Endodermal cell (in vitro differentiated cells): ENCODE data around the gene ALG14. TPM values are rescaled to one million over a fixed set of nuclear protein-coding genes. Genes with fewer than 3 reads are reported as not detected.

Experiments
- DNase-seq: peaks from one replicate; pipeline ENCODE4 v3.0.0-alpha.2; 2017
- H3K27ac ChIP-seq: 2 replicates; pipeline ENCODE4 v1.5.1; 2013; ENCODE audit warnings: mild to moderate bottlenecking, low read depth, low read length, moderate library complexity
- H3K27me3 ChIP-seq: 2 replicates; pipeline ENCODE4 v1.6.1; 2013; ENCODE audit warnings: mild to moderate bottlenecking, low read length, moderate library complexity; ENCODE audit not compliant: insufficient read depth, control insufficient read depth, poor library complexity, severe bottlenecking
- H3K36me3 ChIP-seq: 2 replicates; pipeline ENCODE4 v1.7.0; 2013; ENCODE audit warnings: mild to moderate bottlenecking, low read length, moderate library complexity; ENCODE audit not compliant: control insufficient read depth, insufficient read depth
- H3K4me1 ChIP-seq: one replicate; pipeline ENCODE4 v1.7.0; 2013; ENCODE audit warnings: low read length; ENCODE audit not compliant: control insufficient read depth, insufficient read depth
- H3K4me3 ChIP-seq: 2 replicates; pipeline ENCODE4 v1.5.1; 2013; ENCODE audit warnings: mild to moderate bottlenecking, low read length, moderate library complexity
- H3K9ac ChIP-seq: 2 replicates; pipeline ENCODE4 v1.6.1; 2013; ENCODE audit warnings: mild to moderate bottlenecking, low read length, moderate library complexity; ENCODE audit not compliant: poor library complexity, severe bottlenecking; ENCODE audit errors: extremely low read depth
- H3K9me3 ChIP-seq: 2 replicates; pipeline ENCODE4 v1.6.1; 2013; ENCODE audit warnings: mild to moderate bottlenecking, low read length, moderate library complexity; ENCODE audit not compliant: control insufficient read depth
- H3K27ac Mint-ChIP-seq: 2 replicates; pipeline ENCODE4 v1.8.0; 2020; ENCODE audit warnings: mixed read lengths
- H3K27me3 Mint-ChIP-seq: 2 replicates; pipeline ENCODE4 v1.8.0; 2021; ENCODE audit warnings: mild to moderate bottlenecking, mixed read lengths; ENCODE audit not compliant: insufficient read depth
- H3K36me3 Mint-ChIP-seq: 2 replicates; pipeline ENCODE4 v1.8.0; 2020; ENCODE audit warnings: low read depth, mixed read lengths
- H3K4me1 Mint-ChIP-seq: 2 replicates; pipeline ENCODE4 v1.8.0; 2020; ENCODE audit warnings: mixed read lengths
- H3K4me3 Mint-ChIP-seq: 2 replicates; pipeline ENCODE4 v1.8.0; 2020; ENCODE audit warnings: mild to moderate bottlenecking, moderate library complexity, mixed read lengths
- H3K9me3 Mint-ChIP-seq: 2 replicates; pipeline ENCODE4 v1.8.0; 2020; ENCODE audit warnings: mild to moderate bottlenecking, mixed read lengths
- CTCF ChIP-seq: fragments of 200-600 bp; sonication (generic); conservative IDR thresholded peaks from 2 replicates; pipeline ENCODE4 v1.5.0; 2021; ENCODE audit warnings: antibody characterized with exemption, mild to moderate bottlenecking
- WGBS, 2 experiments: methylation state at CpG; one replicate each; pipeline versions ENCODE4 v1.1.5 to v1.1.7; 2013; ENCODE audit warnings: missing lambda C conversion rate in 2 of 2, mixed read lengths in 1 of 2; ENCODE audit not compliant: insufficient coverage in 1 of 2, insufficient read length in 1 of 2; 5-methylcytosine and 5-hydroxymethylcytosine counted together
- total RNA-seq, 2 donors: library from RNA; stranded (reverse); fragmentation: NEBNext Ultra II Directional in 1 of 2; extraction: Animal tissue kit (Norgen Biotek cat#: 25700) in 1 of 2; gene quantifications; 2 replicates in 1 of 2; 3 replicates in 1 of 2; pipeline ENCODE4 v1.2.1, GENCODE V29; 2021

ALG14 gene
- total RNA-seq, 2 donors from 2014 or later = 5.9 to 7.0 TPM

- H3K4me1 Mint-ChIP-seq = peaks cover 37% of the 10 kb centered on the region
- no peaks in the 10 kb centered on the region for H3K4me1 ChIP-seq
- WGBS, 2 experiments = 20 to 29% methylated on average over 2 to 7 of the region's 7 CpGs
Observed at GRCh38 chr1:95072117-95072516, 634 bp downstream of the ALG14 start.

GRCh38 chr1:95071539-95071938, 1.2 kb downstream of the ALG14 start:
- 90 to 93% methylated on average over 2 of the region's 2 CpGs for WGBS, 2 experiments

More at GRCh38 chr1:95072117-95072516, 634 bp downstream of the ALG14 start:
- no peak for DNase-seq
- Mint-ChIP-seq H3K36me3 (peaks cover 7% of the 10 kb centered on the region), H3K27me3 (no peaks in the 10 kb centered on the region), H3K9me3 (no peaks in the 10 kb centered on the region), H3K27ac (peak overlapping the region; percentile 92), H3K4me3 (peak overlapping the region; percentile 84)
- H3K9me3 ChIP-seq = no peaks in the 10 kb centered on the region
- no peak for TF ChIP-seq CTCF
- no peak overlapping the region for H3K27ac ChIP-seq
- H3K27me3 ChIP-seq = no peaks in the 10 kb centered on the region
- peak overlapping the region; percentile 95 for H3K4me3 ChIP-seq
- H3K9ac ChIP-seq = peak overlapping the region; percentile 17
- H3K36me3 ChIP-seq = peaks cover 3% of the 10 kb centered on the region

GRCh38 chr1:95069710-95070093, 3.0 kb downstream of the ALG14 start:
- Mint-ChIP-seq H3K4me1 (peaks cover 45% of the 10 kb centered on the region), H3K27me3 (no peaks in the 10 kb centered on the region)
- 86 to 93% methylated on average over 4 to 5 of the region's 5 CpGs for WGBS, 2 experiments

More at GRCh38 chr1:95071539-95071938, 1.2 kb downstream of the ALG14 start:
- H3K27ac ChIP-seq = no peak overlapping the region
- no peak overlapping the region for H3K9ac ChIP-seq
- H3K27me3 Mint-ChIP-seq = no peaks in the 10 kb centered on the region
- H3K9me3 ChIP-seq = no peaks in the 10 kb centered on the region
- no peaks in the 10 kb centered on the region for H3K9me3 Mint-ChIP-seq
- peaks cover 3% of the 10 kb centered on the region for H3K36me3 ChIP-seq
- H3K4me3 Mint-ChIP-seq = peak overlapping the region; percentile 84
- no peak overlapping the region for H3K27ac Mint-ChIP-seq
- no peak for TF ChIP-seq CTCF
- H3K27me3 ChIP-seq = no peaks in the 10 kb centered on the region
- peak overlapping the region; percentile 95 for H3K4me3 ChIP-seq
- H3K4me1 ChIP-seq = no peaks in the 10 kb centered on the region
- H3K36me3 Mint-ChIP-seq = peaks cover 7% of the 10 kb centered on the region
- no peak for DNase-seq
- peaks cover 39% of the 10 kb centered on the region for H3K4me1 Mint-ChIP-seq

More at GRCh38 chr1:95069710-95070093, 3.0 kb downstream of the ALG14 start:
- Mint-ChIP-seq H3K36me3 (peaks cover 14% of the 10 kb centered on the region), H3K4me3 (no peak overlapping the region), H3K9me3 (no peaks in the 10 kb centered on the region), H3K27ac (peak overlapping the region; percentile 74)
- peaks cover 2% of the 10 kb centered on the region for H3K4me1 ChIP-seq
- H3K9ac ChIP-seq = no peak overlapping the region
- H3K27me3 ChIP-seq = no peaks in the 10 kb centered on the region
- peaks cover 5% of the 10 kb centered on the region for H3K9me3 ChIP-seq
- peak overlapping the region; percentile 11 for H3K4me3 ChIP-seq
- H3K36me3 ChIP-seq = peaks cover 9% of the 10 kb centered on the region
- no peak overlapping the region for H3K27ac ChIP-seq
- TF ChIP-seq CTCF = no peak
- DNase-seq = no peak
